ENCODE data around the gene AAR2.

AAR2 gene

DNA sequence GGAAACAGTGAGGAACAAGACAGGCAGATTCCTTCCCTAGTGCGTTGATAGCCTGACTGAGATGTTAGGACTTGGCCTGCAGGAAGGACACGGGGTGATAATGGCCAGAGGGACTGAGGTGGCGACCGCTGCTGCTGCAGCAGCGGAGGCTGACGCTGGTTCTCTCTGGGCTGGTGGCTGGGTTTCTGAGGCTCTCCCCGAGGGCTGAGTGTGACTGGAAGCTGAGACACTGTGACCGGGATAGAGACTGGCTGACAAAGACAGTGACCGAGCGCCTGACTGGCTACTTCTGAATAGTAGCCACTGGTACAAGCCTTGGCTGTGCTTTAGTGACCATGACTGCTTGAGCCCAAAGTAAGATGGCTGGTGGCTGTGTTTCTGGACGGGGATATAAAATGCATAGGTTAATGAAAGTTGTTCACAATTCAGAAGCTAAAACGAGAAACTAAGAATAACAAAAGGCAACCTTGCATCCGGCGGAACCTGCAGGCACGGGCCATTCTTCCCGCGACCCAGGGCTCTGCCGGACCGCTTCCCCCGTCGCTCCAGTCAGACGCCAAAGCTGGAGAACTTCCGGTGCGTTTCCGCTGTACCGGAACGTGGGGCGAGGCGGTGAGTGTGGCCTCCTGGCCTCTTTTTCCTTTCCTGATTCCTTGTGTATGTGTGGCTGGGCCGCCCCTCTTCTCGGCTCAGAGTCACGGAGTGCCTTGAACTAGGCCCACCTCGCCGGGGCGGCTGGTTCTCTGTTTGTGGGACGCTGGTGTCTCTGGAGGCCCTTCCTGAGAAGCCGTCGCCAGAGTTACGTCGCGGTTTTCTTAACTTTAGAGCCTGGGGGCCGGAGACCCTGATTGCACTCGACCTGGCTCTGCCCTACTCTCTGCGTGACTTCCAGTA is at the start of gene AAR2:
TSS of gene AAR2 (plus strand) at position 587 of the 894 bp plus-strand sequence. CDS start 3,391 bp downstream, outside the sequence.
- peak; percentile 60 for DNase-seq (ENCODE audit: low read depth in 2 of 2, low spot score in 1 of 2)

GRCh38 chr20:36193977-36194712 is 42.1 kb upstream of the AAR2 start:
- DNase-seq (ENCODE audit: low read depth in 2 of 2, low spot score in 1 of 2), result no peak

DNA sequence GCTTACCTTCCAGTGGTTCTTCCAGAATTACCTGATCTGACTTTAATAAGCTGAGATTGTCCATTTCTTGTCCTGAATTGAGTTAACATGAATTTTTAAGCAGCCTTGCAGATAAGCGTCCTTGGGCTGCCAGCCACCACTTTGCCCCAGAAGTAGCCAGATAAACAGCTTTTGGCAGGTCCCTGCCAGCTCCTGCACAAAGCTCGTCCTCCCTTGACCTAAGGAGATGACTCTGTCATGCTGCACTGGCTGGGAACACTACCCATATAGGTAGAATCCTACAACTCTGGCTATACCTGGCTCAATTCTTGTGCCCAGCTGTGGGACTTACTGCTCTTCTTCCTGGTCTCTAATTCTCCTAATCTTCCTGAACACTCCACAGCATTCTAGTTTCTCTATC is 39.6 kb upstream of the AAR2 start:
- DNase-seq (ENCODE audit: low read depth in 2 of 2, low spot score in 1 of 2), result no peak

GRCh38 chr20:36197271-36197670 is 39.0 kb upstream of the AAR2 start:
- DNase-seq (ENCODE audit: low read depth in 2 of 2, low spot score in 1 of 2), result no peak

DNA sequence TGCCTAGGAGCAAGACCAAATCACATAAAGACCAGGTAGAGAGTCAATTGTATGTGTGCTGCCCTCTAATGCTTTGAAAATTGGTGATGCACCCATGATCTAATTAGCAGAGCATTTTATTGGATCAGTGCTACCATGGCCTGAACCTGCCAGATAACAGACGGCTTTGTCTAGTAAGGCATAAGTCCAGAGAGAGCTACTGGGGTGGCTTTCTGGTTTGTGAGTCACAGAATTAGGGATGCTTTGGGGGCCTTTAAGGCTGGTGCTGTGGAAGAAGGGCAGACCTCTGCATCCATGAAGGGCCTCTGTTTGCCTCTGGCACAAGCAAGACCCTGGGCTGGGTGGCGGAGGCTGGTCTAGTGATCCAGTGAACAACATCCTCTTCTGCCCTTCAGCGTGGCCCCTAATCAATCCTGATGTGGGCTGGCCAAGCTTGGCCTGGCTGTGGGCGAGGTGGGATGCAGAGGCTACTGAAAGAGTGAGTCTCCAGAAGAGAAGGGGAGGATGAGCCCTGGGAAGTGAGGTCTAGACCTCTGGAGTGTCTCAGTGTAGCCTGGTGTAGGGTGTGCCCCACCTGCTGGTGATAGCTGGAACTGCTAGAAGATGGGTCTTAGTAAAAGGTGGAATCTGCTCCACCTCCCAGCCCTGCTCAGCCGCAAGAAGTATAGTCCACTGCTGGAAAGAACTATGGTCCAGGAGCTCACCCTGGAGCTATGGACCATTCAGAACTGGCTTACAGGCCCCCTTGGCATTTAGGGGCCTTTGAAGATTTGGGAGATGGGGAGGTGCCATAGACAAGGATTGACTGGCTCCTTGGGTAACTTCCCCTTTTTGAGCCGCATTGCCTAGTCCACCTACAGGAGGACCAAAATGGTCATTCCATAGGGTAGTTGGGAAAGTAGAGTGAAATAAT is 36.7 kb upstream of the AAR2 start:
- peak; percentile 46 to 61 for DNase-seq (ENCODE audit: low read depth in 2 of 2, low spot score in 1 of 2)

DNA sequence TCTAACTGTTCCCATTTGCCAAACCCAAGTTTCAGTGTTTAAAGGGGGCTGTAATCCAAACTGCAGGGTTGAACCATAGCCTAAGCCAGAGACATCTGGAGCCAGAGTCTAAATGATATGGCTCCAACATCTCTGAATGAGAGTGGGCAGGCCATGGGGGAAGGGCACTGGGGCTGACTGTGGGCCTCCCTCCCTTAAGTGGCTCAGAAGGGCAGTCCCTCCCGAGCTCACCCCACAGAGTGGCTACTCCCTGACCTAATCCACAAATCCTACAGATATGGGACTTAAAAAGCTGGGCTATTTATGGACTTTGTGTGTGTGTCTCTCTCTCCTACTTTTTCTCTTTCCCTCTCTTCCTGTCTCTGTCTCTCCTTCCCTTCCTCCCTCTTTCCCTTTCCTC is 35.8 kb upstream of the AAR2 start:
- DNase-seq (ENCODE audit: low read depth in 2 of 2, low spot score in 1 of 2), result no peak

DNA sequence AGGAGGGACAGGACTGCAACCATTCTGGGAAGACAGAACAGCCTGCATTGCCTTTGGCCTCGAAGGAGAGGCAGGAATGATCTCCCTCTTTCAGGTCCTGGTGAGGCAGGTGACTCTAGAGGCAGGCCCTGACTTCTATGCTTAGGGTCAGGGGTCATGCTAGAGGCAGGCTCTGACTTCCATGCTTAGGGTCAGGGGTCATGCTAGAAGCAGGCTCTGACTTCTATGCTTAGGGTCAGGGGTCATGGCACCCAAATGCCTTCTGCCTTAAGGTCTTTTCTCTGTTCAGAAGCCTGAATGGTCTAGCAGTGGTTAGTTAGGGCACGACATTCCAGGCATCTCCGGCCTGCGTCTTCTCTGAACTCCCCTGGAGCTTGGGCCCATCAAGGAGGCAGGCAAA is 35.1 kb upstream of the AAR2 start:
- no peak for DNase-seq (ENCODE audit: low read depth in 2 of 2, low spot score in 1 of 2)

- peak; percentile 39 to 63 for DNase-seq (ENCODE audit: low read depth in 2 of 2, low spot score in 1 of 2)
Measured at GRCh38 chr20:36202891-36203338, 33.4 kb upstream of the AAR2 start.

- no peak for DNase-seq (ENCODE audit: low read depth in 2 of 2, low spot score in 1 of 2)
Measured at GRCh38 chr20:36203861-36204260, 32.4 kb upstream of the AAR2 start.

GRCh38 chr20:36205026-36205425 is 31.3 kb upstream of the AAR2 start:
- DNase-seq (ENCODE audit: low read depth in 2 of 2, low spot score in 1 of 2), result no peak

DNA sequence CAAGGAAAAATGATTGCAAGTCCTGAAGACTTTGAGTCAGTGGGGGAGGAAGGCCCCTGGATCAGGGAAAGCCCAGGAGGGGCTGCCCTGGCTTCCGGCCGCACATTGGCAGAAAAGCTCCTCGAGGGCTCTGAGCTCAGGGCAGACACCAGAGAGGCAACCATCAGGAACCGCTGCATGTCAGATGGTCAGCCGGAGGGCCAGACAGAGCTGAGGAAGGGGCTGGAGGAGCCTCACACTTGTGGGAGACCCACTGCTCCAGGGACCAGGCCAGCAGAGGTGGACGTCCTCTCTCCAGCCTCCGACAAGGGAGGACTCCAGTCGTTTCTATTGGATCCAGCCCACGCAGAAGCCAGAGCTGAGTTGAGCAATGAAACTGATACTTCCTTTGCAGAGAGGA is 30.2 kb upstream of the AAR2 start:
- no peak for DNase-seq (ENCODE audit: low read depth in 2 of 2, low spot score in 1 of 2)

- no peak for DNase-seq (ENCODE audit: low read depth in 2 of 2, low spot score in 1 of 2)
Measured at GRCh38 chr20:36206641-36207040, 29.6 kb upstream of the AAR2 start.

DNA sequence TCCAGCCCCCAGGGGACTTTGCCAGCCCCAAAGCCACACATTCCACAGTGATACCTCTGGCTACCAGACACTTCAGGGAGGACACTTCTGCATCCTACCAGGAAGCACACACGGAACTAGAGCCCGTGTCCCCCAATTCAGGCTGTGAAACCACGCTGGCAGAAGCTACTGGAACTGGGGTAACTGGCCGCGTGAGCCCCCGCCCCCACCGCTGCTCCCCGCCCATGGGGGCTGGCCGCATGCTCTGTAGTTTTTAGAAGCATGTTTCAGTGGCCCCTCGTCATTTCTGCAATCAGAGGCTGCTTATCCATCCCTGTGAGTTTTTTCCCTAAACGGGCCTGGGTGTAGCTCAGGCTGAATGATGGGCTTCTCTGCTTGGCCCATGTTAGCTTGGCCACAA is 28.7 kb upstream of the AAR2 start:
- no peak for DNase-seq (ENCODE audit: low read depth in 2 of 2, low spot score in 1 of 2)

DNA sequence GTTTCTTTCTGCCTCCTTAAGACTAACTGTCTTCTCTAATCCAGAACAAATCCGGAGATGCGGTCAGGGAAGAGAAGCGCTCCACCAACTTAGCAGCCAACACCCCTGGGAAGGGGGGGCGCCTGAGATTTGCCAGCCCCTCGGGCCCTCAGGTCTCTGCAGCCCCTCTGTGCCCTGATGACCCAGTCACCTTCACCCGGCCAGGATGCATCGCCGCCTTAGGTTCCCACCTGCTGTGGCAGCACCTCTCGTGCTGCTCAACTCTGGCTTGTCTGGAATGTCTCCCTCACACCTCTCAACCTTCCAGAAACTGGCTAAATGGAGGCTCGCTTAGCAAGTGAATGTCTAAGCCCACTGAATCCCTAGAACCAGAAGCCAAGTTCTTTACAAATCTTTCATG is 28.0 kb upstream of the AAR2 start:
- DNase-seq (ENCODE audit: low read depth in 2 of 2, low spot score in 1 of 2), result no peak

DNA sequence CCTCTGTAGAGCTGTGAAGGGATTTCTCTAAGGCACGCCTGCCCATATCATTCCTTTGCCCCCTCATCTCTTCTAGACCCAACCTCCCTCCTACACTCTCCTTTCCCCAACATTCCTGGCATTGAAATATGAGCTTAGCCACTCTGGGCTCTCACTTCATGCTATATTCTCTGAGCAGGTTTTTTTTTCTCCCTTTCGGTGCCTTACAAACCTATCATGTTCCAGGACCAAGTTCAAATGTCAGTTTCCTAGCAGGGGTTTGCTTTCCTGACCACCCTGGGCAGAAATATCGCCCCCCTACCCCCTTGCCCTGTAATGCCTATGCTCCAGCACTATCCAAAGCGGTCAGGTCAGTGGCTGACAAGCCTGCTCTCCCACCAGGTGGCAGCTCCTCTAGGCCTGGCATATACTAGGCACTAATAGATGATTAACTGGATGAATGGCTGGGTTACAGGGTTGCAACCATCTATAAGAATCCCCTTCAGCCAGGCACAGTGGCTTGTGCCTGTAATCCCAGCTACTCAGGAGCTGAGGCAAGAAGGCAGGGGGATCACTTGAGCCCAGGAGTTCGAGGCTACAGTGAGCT is 25.7 kb upstream of the AAR2 start:
- DNase-seq (ENCODE audit: low read depth in 2 of 2, low spot score in 1 of 2), result no peak

DNA sequence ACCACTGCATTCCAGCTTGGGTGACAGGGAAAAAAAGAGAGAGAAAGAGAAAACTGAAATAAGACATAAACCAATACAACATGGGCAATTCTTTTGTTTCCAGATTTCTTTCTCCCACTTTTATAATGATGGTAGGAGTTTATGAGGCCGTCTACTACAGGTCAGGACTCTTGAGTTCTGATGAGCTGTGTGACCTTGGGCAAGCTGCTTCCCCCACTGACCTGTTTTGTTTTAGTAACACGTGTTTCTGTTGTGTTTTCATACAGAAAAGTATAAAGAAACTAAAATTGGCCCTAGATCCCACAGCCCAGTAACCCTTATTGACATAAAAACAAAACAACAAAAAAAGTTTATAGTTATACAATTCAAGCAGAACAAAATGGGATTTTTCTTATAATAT is 22.9 kb upstream of the AAR2 start:
- no peak for DNase-seq (ENCODE audit: low read depth in 2 of 2, low spot score in 1 of 2)

DNA sequence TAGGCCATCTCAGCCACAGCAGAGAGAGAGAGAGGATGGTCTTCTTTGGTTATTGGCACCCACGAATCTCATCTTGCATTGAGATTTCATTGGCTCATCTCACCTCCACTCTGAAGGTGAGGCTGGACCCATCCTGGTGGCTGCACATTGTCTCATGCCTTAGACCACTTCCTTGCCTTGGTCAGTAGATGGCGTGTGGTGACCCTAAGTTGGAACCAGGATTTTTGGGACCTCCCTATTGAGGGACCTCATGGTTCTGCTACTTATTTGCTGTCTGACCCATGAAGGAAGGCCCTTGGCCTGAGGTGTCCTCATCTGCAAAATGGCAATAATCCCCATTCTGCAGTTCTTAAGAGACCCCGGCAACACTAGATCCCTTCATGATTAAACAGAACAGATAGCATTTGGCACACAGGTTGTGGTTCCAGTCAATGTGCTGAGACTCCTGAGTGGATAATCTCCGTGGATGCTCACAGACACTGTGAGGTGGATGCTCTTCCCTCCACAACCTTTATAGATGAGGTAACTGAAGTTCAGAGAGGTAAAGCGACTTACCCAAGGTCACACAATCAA is 21.5 kb upstream of the AAR2 start:
- DNase-seq (ENCODE audit: low read depth in 2 of 2, low spot score in 1 of 2), result no peak

DNA sequence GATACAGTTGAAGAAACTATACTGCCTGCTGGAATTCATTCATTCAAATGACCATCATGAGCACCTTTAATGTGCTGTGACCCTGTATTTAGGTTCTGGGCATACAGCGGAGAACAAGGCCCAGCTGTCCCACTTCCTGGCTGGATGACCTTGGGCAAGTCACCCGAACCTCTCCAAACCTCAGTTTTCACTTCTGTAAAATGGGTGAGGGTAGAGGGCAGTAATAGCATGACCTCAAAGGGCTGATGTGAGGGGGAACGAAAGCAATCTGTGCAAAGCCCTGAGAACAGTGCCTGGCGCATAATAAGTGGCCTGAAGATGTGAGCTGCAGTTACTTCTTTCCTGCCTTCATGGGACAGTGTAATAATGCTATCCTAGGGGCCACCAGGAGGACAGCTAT is 20.5 kb upstream of the AAR2 start:
- no peak for DNase-seq (ENCODE audit: low read depth in 2 of 2, low spot score in 1 of 2)

DNA sequence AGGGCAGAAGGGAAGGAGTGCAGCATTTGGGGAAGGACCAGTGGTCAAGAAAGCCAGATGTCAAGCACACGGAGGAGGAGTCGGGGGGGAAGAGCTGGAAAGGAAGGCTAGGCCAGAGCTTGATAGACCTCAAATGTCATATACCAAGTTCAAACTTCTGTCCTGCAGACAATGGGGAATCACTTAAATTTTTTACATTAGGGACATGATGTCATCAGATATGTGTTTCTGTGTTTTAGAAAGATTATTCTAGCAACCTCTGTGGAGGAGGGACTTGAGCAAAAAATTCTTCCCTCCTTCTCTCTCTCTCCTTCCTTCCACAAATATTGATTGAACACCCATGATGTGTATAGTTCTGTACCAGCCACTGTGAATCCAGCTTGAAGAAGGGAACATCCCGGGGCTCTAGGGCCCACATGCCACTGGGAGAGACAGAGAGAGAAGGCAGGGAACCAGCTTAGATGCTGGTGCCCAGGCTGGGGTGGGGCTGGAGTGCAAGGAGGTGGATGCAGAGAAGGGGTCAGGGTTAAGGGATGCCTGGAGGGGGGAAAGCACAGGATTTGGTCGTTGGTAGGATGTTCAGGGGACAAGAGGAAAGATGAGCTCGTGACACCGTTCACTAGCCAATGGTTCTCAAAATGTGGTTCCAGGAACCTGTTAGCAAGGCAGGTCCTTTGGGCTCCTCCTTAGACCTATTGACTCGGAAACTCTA is 19.8 kb upstream of the AAR2 start:
- DNase-seq (ENCODE audit: low read depth in 2 of 2, low spot score in 1 of 2), result no peak

DNA sequence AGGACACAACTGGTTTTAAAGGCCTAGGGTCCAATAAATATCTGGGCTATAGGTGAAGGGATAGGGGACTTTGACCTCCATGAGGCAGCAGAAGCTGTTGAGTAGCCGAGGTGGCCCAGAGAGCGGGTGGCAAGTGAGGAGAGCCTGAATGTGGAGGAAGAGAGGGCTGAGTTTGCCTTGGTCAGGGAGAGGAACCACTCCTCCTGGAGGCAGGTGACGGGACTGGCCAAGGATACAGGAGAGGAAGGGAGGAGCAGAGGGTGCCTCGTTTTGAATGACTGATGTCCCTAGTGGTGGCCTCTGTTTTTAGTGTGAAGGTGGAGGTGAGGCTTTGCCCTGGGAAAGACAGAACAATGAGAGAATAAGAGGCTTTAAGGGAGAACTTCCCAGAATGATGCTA is 19.1 kb upstream of the AAR2 start:
- DNase-seq (ENCODE audit: low read depth in 2 of 2, low spot score in 1 of 2), result no peak
